ENCODE results near the gene TMEM263.

The TMEM263 gene

GRCh38 chr12:107017042-107017441 is 61.3 kb downstream of the TMEM263 start:
- Histone ChIP-seq H3K27me3 (no peaks in the 10 kb centered on the region), H3K27ac (no peak overlapping the region), H3K4me1 (no peaks in the 10 kb centered on the region), H3K9me3 (no peaks in the 10 kb centered on the region), H3K36me3 (peaks cover 16 to 19% (median 18%) of the 10 kb centered on the region in 3 donors), H3K4me3 (no peak overlapping the region)
- intact Hi-C loops (cut with DNase I; ENCODE audit: low total_unique reads): no loop called here
- no peak for DNase-seq
- TF ChIP-seq CTCF (IDR thresholded peaks at IDR 0.05): no peak

- H3K4me3 ChIP-seq: no peak overlapping the region
- intact Hi-C loops (cut with DNase I; ENCODE audit: low total_unique reads): no loop called here
- no peak for TF ChIP-seq CTCF (IDR thresholded peaks at IDR 0.05)
- no peak overlapping the region for H3K27ac ChIP-seq
- H3K36me3 ChIP-seq: peaks cover 14 to 18% (median 16%) of the 10 kb centered on the region in 3 donors
- DNase-seq: no peak
- no peaks in the 10 kb centered on the region for H3K4me1 ChIP-seq
- H3K9me3 ChIP-seq: no peaks in the 10 kb centered on the region
- no peaks in the 10 kb centered on the region for H3K27me3 ChIP-seq
These were observed 63.8 kb downstream of the TMEM263 start for GRCh38 chr12:107019546-107019945.

Measured in tibial artery (tissue), 4 donors.